ENCODE data around the gene PLTP. TPM values are rescaled to one million over a fixed set of nuclear protein-coding genes. Genes with fewer than 3 reads are reported as not detected.

The PLTP gene
- total and polyA plus RNA-seq, 11 donors: 19.8 to 367 (median 50.5) TPM

DNA sequence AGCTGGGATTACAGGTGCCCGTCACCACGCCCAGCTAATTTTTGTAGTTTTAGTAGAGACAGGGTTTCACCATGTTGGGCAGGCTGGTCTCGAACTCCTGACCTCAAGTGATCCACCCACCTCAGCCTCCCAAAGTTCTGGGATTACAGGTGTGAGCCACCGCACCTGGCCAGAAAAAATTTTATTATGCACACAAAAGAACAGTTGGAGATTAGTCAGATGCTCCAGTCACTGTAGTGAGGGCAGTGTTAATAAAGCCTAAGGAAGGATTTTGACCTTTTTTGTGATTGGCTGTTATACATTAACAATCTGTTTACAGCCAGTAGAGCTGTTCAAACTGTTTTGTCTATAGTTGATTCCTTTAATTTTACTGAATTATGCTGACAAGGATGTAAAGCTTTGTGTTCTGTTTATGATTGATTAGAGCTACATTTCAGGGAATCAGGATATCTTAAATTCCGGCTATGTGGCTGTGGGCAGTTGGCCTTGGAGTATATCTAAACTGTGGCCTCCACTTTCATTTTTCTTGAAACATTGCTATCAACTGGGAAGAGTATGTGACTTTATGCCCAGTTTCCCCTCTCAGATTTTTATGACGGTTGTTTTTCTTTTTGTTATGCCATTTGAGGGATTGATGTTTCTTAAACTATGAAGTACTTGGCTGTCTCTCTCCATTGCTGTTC is 44.7 kb downstream of the PLTP start:
- Histone ChIP-seq H3K4me3 (no peak overlapping the region), H3K9me3 (no peaks in the 10 kb centered on the region), H3K36me3 (no peaks in the 10 kb centered on the region), H3K4me1 (no peaks in the 10 kb centered on the region), H3K27me3 (no peaks in the 10 kb centered on the region), H3K27ac (no peak overlapping the region)
- intact Hi-C loops (cut with DNase I): no loop called here
- DNase-seq: no peak
- TF ChIP-seq POLR2A (IDR thresholded peaks at IDR 0.05): no peak
- TF ChIP-seq, protein P1, sequence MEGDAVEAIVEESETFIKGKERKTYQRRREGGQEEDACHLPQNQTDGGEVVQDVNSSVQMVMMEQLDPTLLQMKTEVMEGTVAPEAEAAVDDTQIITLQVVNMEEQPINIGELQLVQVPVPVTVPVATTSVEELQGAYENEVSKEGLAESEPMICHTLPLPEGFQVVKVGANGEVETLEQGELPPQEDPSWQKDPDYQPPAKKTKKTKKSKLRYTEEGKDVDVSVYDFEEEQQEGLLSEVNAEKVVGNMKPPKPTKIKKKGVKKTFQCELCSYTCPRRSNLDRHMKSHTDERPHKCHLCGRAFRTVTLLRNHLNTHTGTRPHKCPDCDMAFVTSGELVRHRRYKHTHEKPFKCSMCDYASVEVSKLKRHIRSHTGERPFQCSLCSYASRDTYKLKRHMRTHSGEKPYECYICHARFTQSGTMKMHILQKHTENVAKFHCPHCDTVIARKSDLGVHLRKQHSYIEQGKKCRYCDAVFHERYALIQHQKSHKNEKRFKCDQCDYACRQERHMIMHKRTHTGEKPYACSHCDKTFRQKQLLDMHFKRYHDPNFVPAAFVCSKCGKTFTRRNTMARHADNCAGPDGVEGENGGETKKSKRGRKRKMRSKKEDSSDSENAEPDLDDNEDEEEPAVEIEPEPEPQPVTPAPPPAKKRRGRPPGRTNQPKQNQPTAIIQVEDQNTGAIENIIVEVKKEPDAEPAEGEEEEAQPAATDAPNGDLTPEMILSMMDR (IDR thresholded peaks at IDR 0.05): no peak
- 91 to 94% (median 92%) methylated on average over 6 of the region's 6 CpGs for WGBS, 4 donors
- ATAC-seq: no peak

DNA sequence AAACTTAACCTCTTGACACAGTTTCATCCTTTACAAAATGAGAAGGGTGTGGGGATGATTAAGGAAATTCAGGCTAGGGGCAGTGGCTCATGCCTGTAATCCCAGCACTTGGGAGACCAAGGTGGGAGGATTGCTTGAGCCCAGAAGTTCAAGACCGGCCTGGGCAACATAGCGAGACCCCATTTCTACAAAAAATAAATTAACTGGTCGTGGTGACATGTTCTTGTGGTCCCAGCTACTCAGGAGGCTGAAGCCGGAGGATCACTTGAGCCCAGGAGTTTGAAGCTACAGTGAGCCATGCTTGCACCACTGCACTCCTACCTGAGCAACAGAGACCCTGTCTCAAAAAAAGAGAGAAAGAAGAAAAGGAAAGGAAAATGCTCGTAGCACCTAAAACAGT is 45.5 kb downstream of the PLTP start:
- WGBS, 4 donors: 90 to 99% (median 97%) methylated on average over 5 of the region's 5 CpGs
- H3K36me3 ChIP-seq: no peaks in the 10 kb centered on the region
- intact Hi-C loops (cut with DNase I): no loop called here
- TF ChIP-seq, protein P1 (IDR thresholded peaks at IDR 0.05): no peak
- no peak for TF ChIP-seq POLR2A (IDR thresholded peaks at IDR 0.05)
- H3K4me3 ChIP-seq: no peak overlapping the region
- no peaks in the 10 kb centered on the region for H3K27me3 ChIP-seq
- DNase-seq (no peak), ATAC-seq (no peak)
- H3K9me3 ChIP-seq: no peaks in the 10 kb centered on the region
- H3K4me1 ChIP-seq: no peaks in the 10 kb centered on the region
- H3K27ac ChIP-seq: no peak overlapping the region

DNA sequence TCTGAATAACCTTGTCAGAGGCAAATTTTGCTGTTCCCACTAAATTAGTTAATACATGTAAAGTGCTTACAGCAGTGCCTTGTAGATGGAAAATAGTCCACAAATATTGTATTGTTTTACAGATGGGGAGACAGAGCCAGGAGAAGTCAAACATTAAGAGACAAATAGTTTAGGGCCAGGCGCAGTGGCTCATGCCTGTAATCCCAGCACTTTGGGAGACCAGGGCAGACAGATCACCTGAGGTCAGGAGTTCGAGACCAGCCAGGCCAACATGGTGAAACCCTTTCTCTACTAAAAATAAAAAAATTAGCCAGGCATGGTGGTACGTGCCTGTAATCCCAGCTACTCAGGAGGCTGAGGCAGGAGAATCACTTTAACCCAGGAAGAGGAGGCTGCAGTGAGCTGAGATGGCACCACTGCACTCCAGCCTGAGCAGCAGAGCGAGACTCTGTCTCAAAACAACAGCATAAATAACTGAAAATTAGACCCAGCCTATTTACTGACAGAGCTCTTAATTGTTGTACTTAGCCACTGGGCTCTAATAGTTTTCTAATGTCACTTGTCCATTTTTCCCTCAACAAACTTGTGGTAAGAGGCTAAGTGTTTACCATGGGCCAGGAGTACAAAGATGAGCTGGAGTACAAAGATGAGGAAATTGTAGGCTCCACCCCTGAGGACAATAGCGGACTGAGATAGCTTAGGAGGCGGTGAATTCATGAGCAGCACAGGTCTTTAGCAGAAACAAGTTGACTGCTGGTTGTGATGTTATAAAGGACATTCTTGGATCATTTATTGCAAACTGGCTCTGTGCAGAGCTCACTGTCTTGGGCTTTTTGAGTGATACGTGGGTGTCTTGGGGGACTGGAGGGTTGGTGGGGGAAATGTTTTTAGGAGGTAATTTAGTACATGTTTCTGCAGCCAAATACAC is 48.1 kb downstream of the PLTP start:
- ATAC-seq (no peak), DNase-seq (no peak)
- Histone ChIP-seq H3K27ac (no peak overlapping the region), H3K9me3 (no peaks in the 10 kb centered on the region), H3K36me3 (no peaks in the 10 kb centered on the region), H3K4me3 (no peak overlapping the region), H3K4me1 (peaks cover 0 to 3% (median under 1%) of the 10 kb centered on the region in 12 donors), H3K27me3 (no peaks in the 10 kb centered on the region)
- intact Hi-C loops (cut with DNase I): no loop called here
- TF ChIP-seq, protein P1 (IDR thresholded peaks at IDR 0.05): no peak
- no peak for TF ChIP-seq POLR2A (IDR thresholded peaks at IDR 0.05)
- WGBS, 4 donors: 90 to 92% (median 91%) methylated on average over 7 of the region's 7 CpGs

All from heart left ventricle (tissue), 16 donors.